PC-9 (cell line): ENCODE measurements around the gene VIM.

Source experiments
- CTCF ChIP-seq: fragments of 200-600 bp; sonication (generic); conservative IDR thresholded peaks from 2 replicates; pipeline ENCODE4 v1.6.1; 2017; ENCODE audit warnings: mixed run types, antibody characterized with exemption, mild to moderate bottlenecking, moderate library complexity
- EZH2 ChIP-seq: fragments of 200-600 bp; sonication (generic); IDR thresholded peaks from 2 replicates; pipeline ENCODE4 v1.8.0; 2017; ENCODE audit warnings: antibody characterized with exemption, low read depth

- TF ChIP-seq EZH2 (no peak), CTCF (no peak)
These were observed 7.1 kb downstream of the VIM start for GRCh38 chr10:17235136-17235535.
